HUES64 (cell line): ENCODE measurements around the gene KRTAP4-1.
"Not testable (repeated sequence)": the region's sequence is repeated elsewhere in the genome, so short reads cannot be mapped to it uniquely, and the experiment has no call there.

Experiments used
- H3K27ac ChIP-seq: 2 replicates; pipeline ENCODE4 v1.7.0; 2013; ENCODE audit warnings: low read depth, low read length, inconsistent platforms
- H3K27me3 ChIP-seq: 2 replicates; pipeline ENCODE4 v1.6.1; 2013; ENCODE audit warnings: mild to moderate bottlenecking, low read length; ENCODE audit not compliant: insufficient read depth
- H3K36me3 ChIP-seq: 2 replicates; pipeline ENCODE4 v1.6.1; 2013; ENCODE audit warnings: mild to moderate bottlenecking, low read length; ENCODE audit not compliant: insufficient read depth
- H3K4me1 ChIP-seq: 2 replicates; pipeline ENCODE4 v1.6.1; 2013; ENCODE audit warnings: mild to moderate bottlenecking, low read length, moderate library complexity; ENCODE audit not compliant: insufficient read depth
- H3K4me3 ChIP-seq: 2 replicates; pipeline ENCODE4 v1.5.1; 2013; ENCODE audit warnings: mild to moderate bottlenecking, low read length, moderate library complexity
- H3K9ac ChIP-seq: 2 replicates; pipeline ENCODE4 v1.6.1; 2013; ENCODE audit warnings: mild to moderate bottlenecking, low read depth, low read length
- H3K9me3 ChIP-seq: 2 replicates; pipeline ENCODE4 v1.6.1; 2013; ENCODE audit warnings: low read depth, low read length; ENCODE audit not compliant: insufficient read depth
- WGBS: fragments of 150-250, 120-280 bp; methylation state at CpG from one replicate; pipeline ENCODE4 v1.1.7; 2013; ENCODE audit warnings: missing lambda C conversion rate; 5-methylcytosine and 5-hydroxymethylcytosine counted together

The KRTAP4-1 gene

GRCh38 chr17:41168121-41168520, 16.6 kb downstream of the KRTAP4-1 start, which contains the start of gene KRTAP4-3:
Gene KRTAP4-3 (minus strand): TSS chr17:41168221. CDS start chr17:41168172, 49 bp downstream.
- 67% methylated on average over 1 of the region's 1 CpG for whole genome bisulfite sequencing
- Histone ChIP-seq H3K4me3 (no peak within 1 kb of the TSS), H3K27ac (no peak within 1 kb of the TSS), H3K36me3 (no peaks in the 10 kb centered on the region), H3K9ac (no peak within 1 kb of the TSS), H3K27me3 (no peaks in the 10 kb centered on the region), H3K9me3 (no peaks in the 10 kb centered on the region), H3K4me1 (no peaks in the 10 kb centered on the region)

GRCh38 chr17:41167561-41167960, 17.1 kb downstream of the KRTAP4-1 start:
- Histone ChIP-seq H3K36me3 (no peaks in the 10 kb centered on the region), H3K27me3 (no peaks in the 10 kb centered on the region), H3K4me1 (no peaks in the 10 kb centered on the region), H3K9ac (no peak overlapping the region), H3K27ac (no peak overlapping the region), H3K9me3 (no peaks in the 10 kb centered on the region), H3K4me3 (no peak overlapping the region)
- WGBS, result 83% methylated on average over 7 of the region's 7 CpGs

GRCh38 chr17:41163828-41164227, 20.9 kb downstream of the KRTAP4-1 start:
- Histone ChIP-seq H3K9me3 (no peaks in the 10 kb centered on the region), H3K4me1 (no peaks in the 10 kb centered on the region), H3K4me3 (no peak overlapping the region), H3K36me3 (no peaks in the 10 kb centered on the region), H3K9ac (no peak overlapping the region), H3K27ac (no peak overlapping the region), H3K27me3 (no peaks in the 10 kb centered on the region)
- 94% methylated on average over 5 of the region's 7 CpGs for WGBS

GRCh38 chr17:41160648-41161047, 24.1 kb downstream of the KRTAP4-1 start, which contains the start of gene KRTAP4-4:
Gene KRTAP4-4 (minus strand): TSS chr17:41160748. CDS start chr17:41160691, 57 bp downstream.
- no peak within 1 kb of the TSS for H3K27ac ChIP-seq
- H3K27me3 ChIP-seq, result no peaks in the 10 kb centered on the region
- H3K4me3 ChIP-seq, result no peak within 1 kb of the TSS
- no peaks in the 10 kb centered on the region for H3K9me3 ChIP-seq
- WGBS, result 100% methylated on average over 1 of the region's 1 CpG
- H3K9ac ChIP-seq, result no peak within 1 kb of the TSS
- H3K4me1 ChIP-seq, result no peaks in the 10 kb centered on the region
- no peaks in the 10 kb centered on the region for H3K36me3 ChIP-seq

- 93% methylated on average over 3 of the region's 3 CpGs for WGBS
- H3K9me3 ChIP-seq, H3K9ac ChIP-seq, H3K4me3 ChIP-seq, H3K4me1 ChIP-seq, H3K27me3 ChIP-seq, H3K36me3 ChIP-seq, H3K27ac ChIP-seq: not testable (repeated sequence)
Observed at GRCh38 chr17:41160190-41160589, 24.5 kb downstream of the KRTAP4-1 start.

GRCh38 chr17:41153856-41154255, 30.9 kb downstream of the KRTAP4-1 start:
- 96% methylated on average over 2 of the region's 2 CpGs for whole genome bisulfite sequencing
- no peak overlapping the region for H3K9ac ChIP-seq
- no peak overlapping the region for H3K27ac ChIP-seq
- H3K36me3 ChIP-seq, result no peaks in the 10 kb centered on the region
- H3K4me1 ChIP-seq, result no peaks in the 10 kb centered on the region
- H3K4me3 ChIP-seq, result no peak overlapping the region
- no peaks in the 10 kb centered on the region for H3K27me3 ChIP-seq
- H3K9me3 ChIP-seq, result no peaks in the 10 kb centered on the region

GRCh38 chr17:41151525-41151924, 33.2 kb downstream of the KRTAP4-1 start:
- Histone ChIP-seq H3K9me3 (no peaks in the 10 kb centered on the region), H3K4me3 (no peak overlapping the region), H3K27me3 (no peaks in the 10 kb centered on the region), H3K36me3 (no peaks in the 10 kb centered on the region), H3K9ac (no peak overlapping the region), H3K4me1 (no peaks in the 10 kb centered on the region), H3K27ac (no peak overlapping the region)
- WGBS, result 90% methylated on average over 1 of the region's 2 CpGs

GRCh38 chr17:41150026-41150425, 34.7 kb downstream of the KRTAP4-1 start:
- Histone ChIP-seq H3K4me3 (no peak overlapping the region), H3K36me3 (no peaks in the 10 kb centered on the region), H3K4me1 (no peaks in the 10 kb centered on the region), H3K9me3 (no peaks in the 10 kb centered on the region), H3K27ac (no peak overlapping the region), H3K9ac (no peak overlapping the region), H3K27me3 (no peaks in the 10 kb centered on the region)
- 88% methylated on average over 4 of the region's 4 CpGs for WGBS

- Histone ChIP-seq H3K36me3 (no peaks in the 10 kb centered on the region), H3K27ac (no peak within 1 kb of the TSS), H3K27me3 (no peaks in the 10 kb centered on the region), H3K4me1 (no peaks in the 10 kb centered on the region), H3K9me3 (no peaks in the 10 kb centered on the region), H3K9ac (no peak within 1 kb of the TSS), H3K4me3 (no peak within 1 kb of the TSS)
- 54% methylated on average over 2 of the region's 2 CpGs for WGBS
Observed at GRCh38 chr17:41149652-41149985, 35.1 kb downstream of the KRTAP4-1 start, which contains the start of gene KRTAP4-5. Gene KRTAP4-5 (minus strand): TSS chr17:41149825. CDS start chr17:41149767, 58 bp downstream.

- H3K27me3 ChIP-seq, H3K36me3 ChIP-seq, H3K4me3 ChIP-seq, H3K9me3 ChIP-seq, H3K9ac ChIP-seq, H3K4me1 ChIP-seq, H3K27ac ChIP-seq: not testable (repeated sequence)
- 88% methylated on average over 10 of the region's 10 CpGs for WGBS
Observed at GRCh38 chr17:41148971-41149651, 35.6 kb downstream of the KRTAP4-1 start.

GRCh38 chr17:41147531-41148204, 37.0 kb downstream of the KRTAP4-1 start:
- no peak overlapping the region for H3K27ac ChIP-seq
- H3K27me3 ChIP-seq, result no peaks in the 10 kb centered on the region
- H3K9me3 ChIP-seq, result peaks cover 11% of the 10 kb centered on the region
- WGBS, result 91% methylated on average over 2 of the region's 2 CpGs
- H3K4me3 ChIP-seq, result no peak overlapping the region
- no peak overlapping the region for H3K9ac ChIP-seq
- H3K4me1 ChIP-seq, result no peaks in the 10 kb centered on the region
- no peaks in the 10 kb centered on the region for H3K36me3 ChIP-seq
